GM19023 (cell line): ENCODE measurements around the gene ZNF770.
"Not testable (repeated sequence)": the region's sequence is repeated elsewhere in the genome, so short reads cannot be mapped to it uniquely, and the experiment has no call there.

Experiments used
- ATAC-seq: cut with Tn5 transposase; IDR thresholded peaks from one replicate; pipeline ENCODE4 v1.9.1; 2021; ENCODE audit warnings: mild to moderate bottlenecking, moderate library complexity; ENCODE audit not compliant: unreplicated experiment

ZNF770 gene

GRCh38 chr15:34984889-34985630, 3.0 kb downstream of the ZNF770 start:
- no peak for ATAC-seq

GRCh38 chr15:34976743-34977142, 11.3 kb downstream of the ZNF770 start:
- no peak for ATAC-seq

GRCh38 chr15:34976073-34976472, 12.0 kb downstream of the ZNF770 start:
- no peak for ATAC-seq

- ATAC-seq = no peak
Measured at GRCh38 chr15:34973512-34973911, 14.6 kb downstream of the ZNF770 start.

- ATAC-seq = peak; percentile 11
Measured at GRCh38 chr15:34970098-34970643, 17.9 kb downstream of the ZNF770 start.

GRCh38 chr15:34969340-34970097, 18.6 kb downstream of the ZNF770 start, which contains the start of gene AQR:
Gene AQR (minus strand): TSS chr15:34969742. CDS start chr15:34969613, 129 bp downstream.
- peak; percentile 98 for ATAC-seq

GRCh38 chr15:34964277-34964676, 23.8 kb downstream of the ZNF770 start:
- no peak for ATAC-seq

GRCh38 chr15:34953851-34954250, 34.2 kb downstream of the ZNF770 start:
- no peak for ATAC-seq

- ATAC-seq = no peak
Measured at GRCh38 chr15:34952481-34952880, 35.6 kb downstream of the ZNF770 start.

GRCh38 chr15:34951993-34952392, 36.1 kb downstream of the ZNF770 start:
- no peak for ATAC-seq

GRCh38 chr15:34944936-34945335, 43.2 kb downstream of the ZNF770 start:
- ATAC-seq = no peak

- no peak for ATAC-seq
Measured at GRCh38 chr15:34943711-34944110, 44.4 kb downstream of the ZNF770 start.

- ATAC-seq = not testable (repeated sequence)
Measured at GRCh38 chr15:34943264-34943663, 44.8 kb downstream of the ZNF770 start.

GRCh38 chr15:34942363-34942762, 45.7 kb downstream of the ZNF770 start:
- no peak for ATAC-seq

- ATAC-seq = no peak
Measured at GRCh38 chr15:34941831-34942230, 46.3 kb downstream of the ZNF770 start.

- ATAC-seq = no peak
Measured at GRCh38 chr15:34941185-34941698, 46.8 kb downstream of the ZNF770 start.

GRCh38 chr15:34933432-34933975, 54.6 kb downstream of the ZNF770 start:
- ATAC-seq = no peak

GRCh38 chr15:34928349-34928748, 59.7 kb downstream of the ZNF770 start:
- not testable (repeated sequence) for ATAC-seq
